Fibroblast of mammary gland (primary cell): Measurements from ENCODE around the gene KRT26.

Experiments
- DNase-seq: peaks from one replicate; pipeline ENCODE4 v3.0.0-alpha.2; 2010; ENCODE audit warnings: low read depth
- H3K4me3 ChIP-seq: 2 replicates; pipeline ENCODE4 v1.5.1; 2011; ENCODE audit warnings: low read depth, mild to moderate bottlenecking, low read length, moderate library complexity; ENCODE audit not compliant: control insufficient read depth
- CTCF ChIP-seq: conservative IDR thresholded peaks from 2 replicates; pipeline ENCODE4 v1.5.1; 2011; ENCODE audit warnings: low read depth, low read length, inconsistent platforms; ENCODE audit not compliant: control insufficient read depth, insufficient read depth

KRT26 gene

GRCh38 chr17:40782450-40782849 lies 10.4 kb upstream of the KRT26 start, which contains the start of gene KRT27:
Gene KRT27 (minus strand): TSS chr17:40782550. CDS start chr17:40782493, 57 bp downstream.
- H3K4me3 ChIP-seq: no peak within 1 kb of the TSS
- TF ChIP-seq CTCF: no peak
- DNase-seq: no peak

GRCh38 chr17:40779181-40779909 lies 7.3 kb upstream of the KRT26 start:
- DNase-seq: no peak
- no peak for TF ChIP-seq CTCF
- no peak overlapping the region for H3K4me3 ChIP-seq

GRCh38 chr17:40778461-40778860 lies 6.5 kb upstream of the KRT26 start:
- DNase-seq: no peak
- no peak overlapping the region for H3K4me3 ChIP-seq
- TF ChIP-seq CTCF: no peak

GRCh38 chr17:40777971-40778370 lies 6.0 kb upstream of the KRT26 start:
- no peak for TF ChIP-seq CTCF
- no peak for DNase-seq
- no peak overlapping the region for H3K4me3 ChIP-seq

- TF ChIP-seq CTCF: no peak
- no peak overlapping the region for H3K4me3 ChIP-seq
- no peak for DNase-seq
Observed at GRCh38 chr17:40777459-40777858, 5.5 kb upstream of the KRT26 start.

GRCh38 chr17:40775945-40776344 lies 3.9 kb upstream of the KRT26 start:
- no peak for TF ChIP-seq CTCF
- no peak for DNase-seq
- H3K4me3 ChIP-seq: no peak overlapping the region

GRCh38 chr17:40765657-40766056 lies 6.3 kb downstream of the KRT26 start:
- H3K4me3 ChIP-seq: no peak overlapping the region
- DNase-seq: no peak
- no peak for TF ChIP-seq CTCF
